NCI-H2171 treated with DMSO at 0.1 percent for 48 hours (cell line): ENCODE measurements around the gene ZGPAT.

ENCODE experiments used
- DNase-seq: peaks from one replicate; lab custom pipeline; 2025; lab: John Stamatoyannopoulos, UW

Gene ZGPAT

DNA sequence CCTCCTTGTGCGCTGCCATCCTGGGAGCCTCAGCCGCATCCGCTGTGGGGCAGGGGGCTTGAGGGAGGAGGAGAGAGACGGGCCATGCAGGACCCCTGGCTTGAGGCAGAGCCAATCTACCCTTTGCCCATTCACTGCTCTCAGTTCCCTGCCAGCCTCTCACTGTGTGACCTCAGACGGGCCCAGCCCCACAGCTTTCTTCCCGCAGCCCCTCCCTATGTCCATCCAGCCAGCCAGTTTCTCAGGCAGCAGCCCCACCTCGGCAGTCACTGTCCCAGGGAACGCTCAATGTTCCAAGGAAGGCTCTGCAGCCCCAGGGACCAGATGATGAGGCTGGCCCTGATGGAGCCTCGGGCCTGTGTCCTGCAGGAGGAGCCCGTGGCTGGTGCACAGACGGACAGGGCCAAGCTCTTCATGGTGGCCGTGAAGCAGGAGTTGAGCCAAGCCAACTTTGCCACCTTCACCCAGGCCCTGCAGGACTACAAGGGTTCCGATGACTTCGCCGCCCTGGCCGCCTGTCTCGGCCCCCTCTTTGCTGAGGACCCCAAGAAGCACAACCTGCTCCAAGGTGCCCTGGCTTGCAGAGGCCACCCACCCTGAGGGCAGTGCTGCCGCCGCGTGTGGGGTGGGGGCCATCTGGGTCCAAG lies 15.3 kb upstream of the ZGPAT start:
- no peak for DNase-seq

- no peak for DNase-seq
Measured at GRCh38 chr20:63693083-63693732, 14.6 kb upstream of the ZGPAT start.

DNA sequence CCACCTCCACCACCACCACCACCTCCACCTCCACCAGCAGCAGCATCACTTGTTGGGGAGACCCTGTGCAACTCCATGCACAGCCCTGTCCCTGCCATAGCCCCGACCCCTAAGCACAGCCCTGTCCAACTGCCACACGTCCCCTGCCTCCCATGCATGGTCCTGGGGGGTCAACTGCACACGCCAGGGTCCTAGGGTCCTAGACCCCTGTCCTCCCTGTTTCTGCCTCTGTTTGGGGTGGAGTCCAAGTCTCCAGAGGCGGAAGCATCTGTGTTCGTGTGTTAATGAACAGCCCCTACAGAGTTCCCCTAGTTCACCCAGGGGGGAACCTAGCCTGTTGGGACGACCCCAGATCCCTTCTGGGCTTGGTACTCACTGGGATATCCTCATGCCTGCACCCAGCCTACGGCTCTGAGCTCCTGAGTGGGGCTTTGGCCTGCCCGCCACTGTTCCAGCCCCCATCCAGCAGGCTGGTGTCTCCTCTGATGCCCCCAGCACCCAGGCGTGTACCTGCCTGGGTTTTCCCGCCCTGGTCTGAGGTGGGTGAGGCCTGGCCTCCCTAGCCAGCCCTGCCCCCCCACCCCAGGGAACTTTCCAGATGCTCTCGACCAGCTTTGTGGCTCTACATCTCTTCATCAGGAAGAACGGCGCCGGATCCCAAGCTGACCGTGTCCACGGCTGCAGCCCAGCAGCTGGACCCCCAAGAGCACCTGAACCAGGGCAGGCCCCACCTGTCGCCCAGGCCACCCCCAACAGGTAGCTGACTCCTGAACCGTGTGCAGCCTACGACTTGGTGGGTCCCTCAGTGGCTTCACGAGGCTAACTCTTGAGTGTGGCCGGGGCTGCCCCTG lies 13.9 kb upstream of the ZGPAT start:
- no peak for DNase-seq

- DNase-seq: no peak
Measured at GRCh38 chr20:63694584-63695423, 13.0 kb upstream of the ZGPAT start.

DNA sequence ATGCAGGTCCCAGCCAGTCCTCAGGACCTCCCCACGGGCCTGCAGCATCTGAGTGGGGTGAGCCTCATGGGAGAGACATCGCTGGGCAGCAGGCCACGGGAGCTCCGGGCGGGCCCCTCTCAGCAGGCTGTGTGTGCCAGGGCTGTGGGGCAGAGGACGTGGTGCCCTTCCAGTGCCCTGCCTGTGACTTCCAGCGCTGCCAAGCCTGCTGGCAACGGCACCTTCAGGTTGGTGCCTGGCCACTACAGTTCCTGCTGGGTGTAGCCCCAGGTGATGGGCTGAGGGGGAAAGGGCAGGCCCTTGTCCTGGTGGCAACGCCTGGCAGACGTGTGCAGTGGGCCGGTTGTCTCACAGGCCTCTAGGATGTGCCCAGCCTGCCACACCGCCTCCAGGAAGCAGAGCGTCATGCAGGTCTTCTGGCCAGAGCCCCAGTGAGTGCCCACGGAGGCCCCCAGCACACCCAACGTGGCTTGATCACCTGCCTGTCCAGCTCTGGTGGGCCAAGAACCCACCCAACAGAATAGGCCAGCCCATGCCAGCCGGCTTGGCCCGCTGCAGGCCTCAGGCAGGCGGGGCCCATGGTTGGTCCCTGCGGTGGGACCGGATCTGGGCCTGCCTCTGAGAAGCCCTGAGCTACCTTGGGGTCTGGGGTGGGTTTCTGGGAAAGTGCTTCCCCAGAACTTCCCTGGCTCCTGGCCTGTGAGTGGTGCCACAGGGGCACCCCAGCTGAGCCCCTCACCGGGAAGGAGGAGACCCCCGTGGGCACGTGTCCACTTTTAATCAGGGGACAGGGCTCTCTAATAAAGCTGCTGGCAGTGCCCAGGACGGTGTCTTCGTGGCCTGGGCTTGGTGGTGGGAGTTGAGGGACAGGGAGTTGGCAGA lies 12.2 kb upstream of the ZGPAT start:
- DNase-seq: no peak

- DNase-seq: no peak
Measured at GRCh38 chr20:63696306-63696627, 11.6 kb upstream of the ZGPAT start.

DNA sequence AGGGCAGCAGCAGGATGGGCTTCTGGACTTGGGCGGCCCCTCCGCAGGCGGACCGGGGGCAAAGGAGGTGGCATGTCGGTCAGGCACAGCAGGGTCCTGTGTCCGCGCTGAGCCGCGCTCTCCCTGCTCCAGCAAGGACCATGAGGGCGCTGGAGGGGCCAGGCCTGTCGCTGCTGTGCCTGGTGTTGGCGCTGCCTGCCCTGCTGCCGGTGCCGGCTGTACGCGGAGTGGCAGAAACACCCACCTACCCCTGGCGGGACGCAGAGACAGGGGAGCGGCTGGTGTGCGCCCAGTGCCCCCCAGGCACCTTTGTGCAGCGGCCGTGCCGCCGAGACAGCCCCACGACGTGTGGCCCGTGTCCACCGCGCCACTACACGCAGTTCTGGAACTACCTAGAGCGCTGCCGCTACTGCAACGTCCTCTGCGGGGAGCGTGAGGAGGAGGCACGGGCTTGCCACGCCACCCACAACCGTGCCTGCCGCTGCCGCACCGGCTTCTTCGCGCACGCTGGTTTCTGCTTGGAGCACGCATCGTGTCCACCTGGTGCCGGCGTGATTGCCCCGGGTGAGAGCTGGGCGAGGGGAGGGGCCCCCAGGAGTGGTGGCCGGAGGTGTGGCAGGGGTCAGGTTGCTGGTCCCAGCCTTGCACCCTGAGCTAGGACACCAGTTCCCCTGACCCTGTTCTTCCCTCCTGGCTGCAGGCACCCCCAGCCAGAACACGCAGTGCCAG lies 11.0 kb upstream of the ZGPAT start, which contains the start of gene TNFRSF6B:
TNFRSF6B (plus strand) TSS at position 25 of the 729 bp plus-strand sequence; CDS start at position 141, 116 bp downstream.
- DNase-seq: no peak

GRCh38 chr20:63697357-63697867 lies 10.4 kb upstream of the ZGPAT start:
- DNase-seq: no peak

DNA sequence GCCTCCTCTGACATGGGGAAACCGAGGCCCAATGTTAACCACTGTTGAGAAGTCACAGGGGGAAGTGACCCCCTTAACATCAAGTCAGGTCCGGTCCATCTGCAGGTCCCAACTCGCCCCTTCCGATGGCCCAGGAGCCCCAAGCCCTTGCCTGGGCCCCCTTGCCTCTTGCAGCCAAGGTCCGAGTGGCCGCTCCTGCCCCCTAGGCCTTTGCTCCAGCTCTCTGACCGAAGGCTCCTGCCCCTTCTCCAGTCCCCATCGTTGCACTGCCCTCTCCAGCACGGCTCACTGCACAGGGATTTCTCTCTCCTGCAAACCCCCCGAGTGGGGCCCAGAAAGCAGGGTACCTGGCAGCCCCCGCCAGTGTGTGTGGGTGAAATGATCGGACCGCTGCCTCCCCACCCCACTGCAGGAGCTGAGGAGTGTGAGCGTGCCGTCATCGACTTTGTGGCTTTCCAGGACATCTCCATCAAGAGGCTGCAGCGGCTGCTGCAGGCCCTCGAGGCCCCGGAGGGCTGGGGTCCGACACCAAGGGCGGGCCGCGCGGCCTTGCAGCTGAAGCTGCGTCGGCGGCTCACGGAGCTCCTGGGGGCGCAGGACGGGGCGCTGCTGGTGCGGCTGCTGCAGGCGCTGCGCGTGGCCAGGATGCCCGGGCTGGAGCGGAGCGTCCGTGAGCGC lies 9.8 kb upstream of the ZGPAT start:
- DNase-seq: no peak

- DNase-seq: no peak
Measured at GRCh38 chr20:63698739-63699465, 8.9 kb upstream of the ZGPAT start.

GRCh38 chr20:63699466-63700198 lies 8.2 kb upstream of the ZGPAT start:
- DNase-seq: no peak

DNA sequence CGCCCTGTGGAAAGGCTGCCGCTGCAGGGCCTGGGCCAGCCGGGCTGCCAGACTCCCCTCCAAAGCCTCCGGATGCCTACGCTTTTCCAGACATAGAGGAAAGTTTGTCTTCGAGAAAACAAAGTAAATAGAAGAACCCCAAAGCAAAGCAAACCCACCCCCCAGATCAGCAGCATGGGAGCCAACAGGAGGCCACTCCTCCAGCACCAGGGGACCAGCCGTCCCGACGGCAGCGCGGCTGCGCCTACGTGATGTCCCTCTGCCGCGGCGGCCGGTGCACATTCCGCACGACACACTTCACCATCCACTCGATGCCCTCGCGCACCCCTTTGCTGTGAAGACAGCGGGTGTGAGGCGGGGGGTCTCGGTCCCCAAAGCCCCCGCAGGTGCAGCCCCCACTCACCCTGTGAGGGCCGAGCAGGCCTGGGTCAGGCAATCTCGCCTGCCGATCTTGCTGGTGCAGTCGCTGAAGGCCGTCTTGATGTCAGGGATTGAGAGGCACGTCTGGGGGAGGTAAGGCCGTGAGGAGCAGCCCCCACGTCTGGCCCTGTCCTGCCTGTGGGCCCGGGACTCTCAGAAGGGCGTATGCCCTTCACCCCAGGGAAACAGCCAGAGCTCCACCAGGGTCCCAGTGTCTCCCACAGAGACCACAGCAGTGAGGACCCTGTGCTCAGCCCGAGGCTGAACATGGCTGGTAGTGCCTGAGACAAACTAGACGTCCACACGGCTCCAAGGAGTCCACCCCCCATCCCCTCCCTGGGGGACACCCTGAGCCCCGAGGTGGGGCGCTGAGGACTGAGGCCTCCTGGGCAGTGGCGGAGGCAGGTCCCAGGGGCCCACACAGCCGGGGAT lies 7.4 kb upstream of the ZGPAT start:
- DNase-seq: no peak

DNA sequence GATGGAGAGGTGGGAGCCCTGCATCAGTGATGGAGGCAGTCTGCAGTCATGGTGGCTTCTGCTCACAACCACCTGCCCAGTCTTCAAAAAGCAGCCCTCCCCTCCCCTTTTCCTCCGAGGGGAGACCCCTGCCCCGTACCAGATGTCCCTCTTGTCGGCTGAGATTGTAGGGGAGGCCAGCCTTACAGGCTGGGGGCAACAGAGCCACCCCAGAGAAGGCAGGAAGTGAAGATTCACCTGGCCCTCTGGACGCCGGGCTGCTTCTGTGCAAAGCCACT lies 6.8 kb upstream of the ZGPAT start:
- no peak for DNase-seq

GRCh38 chr20:63701329-63702035 lies 6.4 kb upstream of the ZGPAT start:
- DNase-seq: no peak

- no peak for DNase-seq
Measured at GRCh38 chr20:63702036-63702665, 5.7 kb upstream of the ZGPAT start.

- no peak for DNase-seq
Measured at GRCh38 chr20:63702751-63703470, 4.9 kb upstream of the ZGPAT start.
